H1 (cell line): ENCODE measurements around the gene NUPR1. TPM values are rescaled to one million over a fixed set of nuclear protein-coding genes. Genes with fewer than 3 reads are reported as not detected.

ENCODE experiments used
- CTCF ChIA-PET: fragments of 300-600 bp; sonication (Branson Sonifier 250); formaldehyde crosslinking; loops from one replicate; lab custom pipeline; 2021; ENCODE audit not compliant: partially characterized antibody; lab: Charles Lee
- POLR2A ChIA-PET: fragments of 300-600 bp; sonication (Branson Sonifier 250); formaldehyde crosslinking; loops from one replicate; lab custom pipeline; 2021; ENCODE audit warnings: inconsistent platforms; ENCODE audit not compliant: partially characterized antibody; lab: Charles Lee
- DNase-seq, 2 experiments: peaks; one replicate each; pipeline versions ENCODE4 v3.0.0 to v3.0.0-alpha.2; 2010 to 2022; ENCODE audit warnings: low spot score in 2 of 2, low read depth in 1 of 2, mixed read lengths in 1 of 2
- FAIRE-seq: peaks from 2 replicates; lab custom pipeline; 2011; peaks lifted over from hg19 to GRCh38; lab: Jason Lieb, UNC
- H2AFZ ChIP-seq: 2 replicates; pipeline ENCODE4 v1.8.1; 2012; ENCODE audit warnings: low read length, inconsistent platforms
- H2AK5ac ChIP-seq: 2 replicates; pipeline ENCODE4 v1.6.1; 2013; ENCODE audit warnings: low read depth, low read length
- H2BK120ac ChIP-seq: replicated peaks from 2 replicates; pipeline ENCODE3; 2013; ENCODE audit warnings: low read depth, low read length, inconsistent platforms
- H2BK12ac ChIP-seq: 2 replicates; pipeline ENCODE4 v1.6.1; 2013; ENCODE audit warnings: low read depth, low read length
- H2BK15ac ChIP-seq: 2 replicates; pipeline ENCODE4 v1.6.1; 2013; ENCODE audit warnings: low read length
- H2BK20ac ChIP-seq: 2 replicates; pipeline ENCODE4 v1.6.1; 2013; ENCODE audit warnings: low read length
- H2BK5ac ChIP-seq: 2 replicates; pipeline ENCODE4 v1.6.1; 2013; ENCODE audit warnings: low read depth, low read length
- H3K14ac ChIP-seq: 2 replicates; pipeline ENCODE4 v1.6.1; 2013; ENCODE audit warnings: inconsistent platforms; ENCODE audit not compliant: insufficient read length
- H3K18ac ChIP-seq: 2 replicates; pipeline ENCODE4 v1.6.1; 2013; ENCODE audit warnings: low read length; ENCODE audit errors: extremely low read depth
- H3K23ac ChIP-seq: 2 replicates; pipeline ENCODE4 v1.6.1; 2013; ENCODE audit warnings: inconsistent platforms; ENCODE audit not compliant: insufficient read length
- H3K23me2 ChIP-seq: 2 replicates; pipeline ENCODE4 v1.6.1; 2013; ENCODE audit warnings: low read depth, low read length
- H3K27ac ChIP-seq: 2 replicates; pipeline ENCODE4 v1.6.1; 2011; ENCODE audit warnings: low read depth, low read length, inconsistent platforms
- H3K27me3 ChIP-seq, 4 experiments: replicated peaks in 1 of 4; 1 replicate in 1 of 4; 2 replicates in 3 of 4; pipeline versions ENCODE4 v1.6.1 to v1.8.1; 2011 to 2013; ENCODE audit warnings: low read length in 3 of 4, mild to moderate bottlenecking in 3 of 4, inconsistent platforms in 2 of 4, mixed read lengths in 2 of 4, moderate library complexity in 1 of 4; ENCODE audit not compliant: control insufficient read depth in 3 of 4, insufficient read depth in 3 of 4; ENCODE audit errors: extremely low read depth in 1 of 4
- H3K36me3 ChIP-seq, 4 experiments: 2 replicates each; pipeline versions ENCODE4 v1.6.1 to v1.8.1; 2011 to 2013; ENCODE audit warnings: mild to moderate bottlenecking in 4 of 4, low read length in 3 of 4, moderate library complexity in 2 of 4, control low read depth in 1 of 4, inconsistent platforms in 1 of 4; ENCODE audit not compliant: insufficient read depth in 4 of 4, control insufficient read depth in 2 of 4
- H3K4ac ChIP-seq: replicated peaks from 2 replicates; pipeline ENCODE3; 2013; ENCODE audit warnings: low read length, low read depth, mixed read lengths, inconsistent platforms; ENCODE audit not compliant: insufficient read length
- H3K4me1 ChIP-seq, 4 experiments: replicated peaks in 1 of 4; 1 replicate in 1 of 4; 2 replicates in 3 of 4; pipeline versions ENCODE4 v1.6.1 to v1.8.1; 2011 to 2013; ENCODE audit warnings: low read length in 3 of 4, inconsistent platforms in 2 of 4, mixed read lengths in 1 of 4; ENCODE audit not compliant: insufficient read depth in 4 of 4, control insufficient read depth in 3 of 4
- H3K4me2 ChIP-seq, 2 experiments: 2 replicates each; pipeline versions ENCODE4 v1.6.1 to v1.8.1; 2011 to 2013; ENCODE audit warnings: low read depth in 2 of 2, low read length in 2 of 2, control low read depth in 1 of 2, inconsistent platforms in 1 of 2, mild to moderate bottlenecking in 1 of 2; ENCODE audit not compliant: insufficient read depth in 1 of 2
- H3K4me3 ChIP-seq, 4 experiments: fragments of 200-600, 300-600 bp in 1 of 4; sonication (generic), shearing (Covaris generic), sonication (Bioruptor Twin) in 1 of 4; 2 replicates each; pipeline versions ENCODE4 v1.5.1 to v1.8.1; 2011 to 2016; ENCODE audit warnings: low read length in 4 of 4, low read depth in 3 of 4, control low read depth in 2 of 4, inconsistent platforms in 2 of 4, mild to moderate bottlenecking in 2 of 4, mixed read lengths in 1 of 4, moderate library complexity in 1 of 4; ENCODE audit not compliant: insufficient read depth in 2 of 4; ENCODE audit errors: extremely low read depth in 1 of 4
- H3K56ac ChIP-seq: replicated peaks from 2 replicates; pipeline ENCODE3; 2013; ENCODE audit warnings: low read depth, mild to moderate bottlenecking, mixed read lengths, low read length, inconsistent platforms; ENCODE audit not compliant: insufficient read length
- H3K79me1 ChIP-seq: 2 replicates; pipeline ENCODE4 v1.6.1; 2013; ENCODE audit warnings: low read depth, low read length, control low read depth
- H3K79me2 ChIP-seq, 2 experiments: 2 replicates each; pipeline versions ENCODE4 v1.6.1 to v1.8.1; 2012 to 2013; ENCODE audit warnings: low read length in 2 of 2, mild to moderate bottlenecking in 2 of 2, inconsistent platforms in 1 of 2; ENCODE audit not compliant: insufficient read depth in 2 of 2, control insufficient read depth in 1 of 2
- H3K9ac ChIP-seq, 4 experiments: replicated peaks in 1 of 4; 1 replicate in 1 of 4; 2 replicates in 3 of 4; pipeline versions ENCODE4 v1.6.1 to v1.8.1; 2011 to 2013; ENCODE audit warnings: low read depth in 3 of 4, low read length in 3 of 4, control low read depth in 2 of 4, mild to moderate bottlenecking in 2 of 4, moderate library complexity in 2 of 4, inconsistent platforms in 1 of 4; ENCODE audit errors: extremely low read depth in 1 of 4
- H3K9me3 ChIP-seq, 2 experiments: 2 replicates each; pipeline versions ENCODE4 v1.6.1 to v1.8.1; 2012 to 2013; ENCODE audit warnings: mild to moderate bottlenecking in 2 of 2, moderate library complexity in 2 of 2, control low read depth in 1 of 2, inconsistent platforms in 1 of 2, low read depth in 1 of 2, low read length in 1 of 2, mixed read lengths in 1 of 2; ENCODE audit not compliant: insufficient read depth in 2 of 2
- H4K20me1 ChIP-seq, 2 experiments: replicated peaks in 1 of 2; 2 replicates each; pipeline versions ENCODE3 to v1.8.1; 2011 to 2013; ENCODE audit warnings: inconsistent platforms in 2 of 2, low read length in 2 of 2, mild to moderate bottlenecking in 1 of 2; ENCODE audit not compliant: insufficient read depth in 2 of 2, control insufficient read depth in 1 of 2
- H4K5ac ChIP-seq: 2 replicates; pipeline ENCODE4 v1.6.1; 2013; ENCODE audit warnings: low read length, low read depth, mixed read lengths, inconsistent platforms; ENCODE audit not compliant: insufficient read length
- H4K8ac ChIP-seq: 2 replicates; pipeline ENCODE4 v1.8.0; 2013; ENCODE audit warnings: mild to moderate bottlenecking, moderate library complexity, low read length, inconsistent platforms; ENCODE audit not compliant: insufficient read depth; ENCODE audit errors: extremely low read depth
- H4K91ac ChIP-seq: replicated peaks from 2 replicates; pipeline ENCODE3; 2013; ENCODE audit warnings: low read length, mixed read lengths, inconsistent platforms; ENCODE audit not compliant: insufficient read length
- BRCA1 ChIP-seq: IDR thresholded peaks from 2 replicates; pipeline ENCODE4 v1.6.1; 2012; ENCODE audit warnings: low read depth, low read length, improper control_type of control experiment
- CTCF ChIP-seq, 3 experiments: IDR thresholded peaks; 1 replicate in 2 of 3; 2 replicates in 1 of 3; pipeline versions ENCODE4 v1.5.1 to v1.6.1; 2011; ENCODE audit warnings: low read length in 3 of 3, mild to moderate bottlenecking in 3 of 3, inconsistent platforms in 2 of 3, low read depth in 1 of 3, moderate library complexity in 1 of 3; ENCODE audit not compliant: insufficient read depth in 1 of 3; ENCODE audit errors: control extremely low read depth in 1 of 3
- HDAC6 ChIP-seq: IDR thresholded peaks from one replicate; pipeline ENCODE4 v1.7.1; 2012; ENCODE audit warnings: low read depth, mild to moderate bottlenecking, inconsistent platforms, low read length, moderate library complexity
- KDM1A ChIP-seq: fragments of 200-600, 300-600 bp; sonication (generic); IDR thresholded peaks from 2 replicates; pipeline ENCODE4 v1.7.1; 2016; ENCODE audit warnings: mild to moderate bottlenecking, low read length, borderline replicate concordance
- RAD21 ChIP-seq, 2 experiments: IDR thresholded peaks in 1 of 2; conservative IDR thresholded peaks in 1 of 2; 2 replicates each; pipeline ENCODE4 v1.6.1; 2011; ENCODE audit warnings: low read depth in 2 of 2, low read length in 2 of 2, improper control_type of control experiment in 1 of 2, inconsistent platforms in 1 of 2, mild to moderate bottlenecking in 1 of 2, moderate library complexity in 1 of 2
- WGBS, 2 experiments: shearing (Covaris generic) in 1 of 2; methylation state at CpG; one replicate each; pipeline versions ENCODE4 v1.1.6 to v1.1.7; 2013 to 2015; ENCODE audit warnings: low lambda C conversion rate in 2 of 2, mixed read lengths in 2 of 2, inconsistent platforms in 1 of 2, low coverage in 1 of 2, missing lambda C conversion rate in 1 of 2; ENCODE audit not compliant: insufficient replicate concordance in 2 of 2, insufficient coverage in 1 of 2, insufficient read length in 1 of 2; ENCODE audit errors: extremely low coverage in 1 of 2, missing lambda C conversion rate in 1 of 2; 5-methylcytosine and 5-hydroxymethylcytosine counted together
- polyA plus RNA-seq, 7 experiments: library from polyadenylated mRNA; depleted of rRNA in 3 of 7; stranded (reverse) in 5 of 7; unstranded in 2 of 7; fragments of >200 nt in 5 of 7; fragments of 200-250 nt in 2 of 7; gene quantifications; 1 replicate in 5 of 7; 2 replicates in 1 of 7; 4 replicates in 1 of 7; pipeline versions ENCODE4 v1.2.1 to v1.2.3, GENCODE V29; 2011 to 2013; ENCODE audit warnings: missing spikeins in 2 of 7, mixed read lengths in 2 of 7
- total RNA-seq: library from RNA; stranded (reverse); fragmentation: NEBNext Ultra II Directional; extraction: Animal tissue kit (Norgen Biotek cat#: 25700); gene quantifications from 2 replicates; pipeline ENCODE4 v1.2.1, GENCODE V29; 2021

Gene NUPR1
- total and polyA plus RNA-seq, 2 of the 8 experiments (the other 6 are each of a cell fraction or from before 2014, with no cell fraction given): 0.17 to 0.20 TPM

DNA sequence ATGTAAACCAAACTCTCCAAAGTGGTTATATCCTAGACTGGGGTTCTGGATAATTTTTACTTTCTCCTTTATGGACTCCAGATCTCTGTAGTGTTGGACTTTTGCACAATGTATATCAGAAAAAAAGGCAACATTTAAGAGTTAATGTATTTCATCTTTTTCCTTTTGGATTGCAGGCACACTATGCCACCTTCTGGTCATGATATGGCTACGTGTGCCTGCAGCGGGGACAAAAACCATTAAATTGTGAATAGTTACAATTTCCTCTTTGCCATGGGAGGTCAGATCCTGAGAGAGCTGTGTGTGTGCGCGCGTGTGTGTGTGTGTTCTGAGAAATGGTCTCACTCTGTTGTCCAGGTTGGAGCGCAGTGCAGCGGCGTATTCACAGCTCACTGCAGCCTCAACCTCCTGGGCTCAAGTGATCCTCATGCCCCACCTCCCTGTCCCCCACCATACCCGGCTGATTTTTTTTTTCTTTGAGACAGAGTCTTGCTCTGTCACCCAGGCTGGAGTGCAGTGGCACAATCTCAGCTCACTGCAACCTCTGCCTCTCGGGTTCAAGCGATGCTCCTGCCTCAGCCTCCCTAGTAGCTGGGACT is 10.6 kb upstream of the NUPR1 start:
- Histone ChIP-seq H2BK20ac (no peak overlapping the region), H3K23me2 (no peaks in the 10 kb centered on the region; the same call in 1 of the 2 replicates), H3K9ac (no peak overlapping the region), H4K8ac (peak overlapping the region; percentile 47; the same call in 1 of the 2 replicates), H3K27ac (no peak overlapping the region), H3K79me1 (no peaks in the 10 kb centered on the region), H4K5ac (no peak overlapping the region), H2BK12ac (0 out of 2 replicates have a peak overlapping the region, but pooled peaks have one; percentile 50), H3K18ac (no peak overlapping the region), H3K4ac (no peak overlapping the region), H3K23ac (no peak overlapping the region), H3K9me3 (no peaks in the 10 kb centered on the region), H2BK15ac (no peak overlapping the region), H4K91ac (no peak overlapping the region), H3K27me3 (no peaks in the 10 kb centered on the region), H2BK120ac (no peak overlapping the region), H2BK5ac (no peak overlapping the region), H3K4me2 (no peak overlapping the region), H3K36me3 (no peaks in the 10 kb centered on the region)
- DNase-seq (no peak), FAIRE-seq (no peak)
- CTCF ChIA-PET: interaction anchor here (0.7 to 1.4 kb wide), 9 partner anchors 15 to 61 kb away, joined by 3 to 4 read pairs (median 3); partner anchors contain the start of gene SULT1A1
- WGBS, 2 experiments: 82% methylated on average over 11 of the region's 11 CpGs; no CpG with 5 or more reads in 1 of the 2 experiments
- TF ChIP-seq RAD21 (IDR thresholded peaks at IDR 0.05 in 1 of 2, conservative IDR thresholded peaks at IDR 0.05 in 1 of 2; ENCODE audit: low read depth in 2 of 2, low read length in 2 of 2) (peak; percentile 59 to 63), HDAC6 (no peak), CTCF (IDR thresholded peaks at IDR 0.05; ENCODE audit: control extremely low read depth in 1 of 3, insufficient read depth in 1 of 3, low read depth in 1 of 3, low read length in 3 of 3) (peak in 2 of 3 experiments; percentile 32 to 47; a peak in 2 of 4 replicates), KDM1A (no peak), BRCA1 (no peak)
- TF ChIP-seq, all 59 proteins: peak for 2
- Histone ChIP-seq H3K56ac (no peak overlapping the region), H3K4me1 (no peaks in the 10 kb centered on the region), H3K79me2 (no peaks in the 10 kb centered on the region), H4K20me1 (no peaks in the 10 kb centered on the region), H3K4me3 (no peak overlapping the region), H3K14ac (no peak overlapping the region), H2AK5ac (no peak overlapping the region), H2AFZ (no peak overlapping the region)
- POLR2A ChIA-PET: no interaction called here
